ENCODE measurements around the gene RNF121.

DNA sequence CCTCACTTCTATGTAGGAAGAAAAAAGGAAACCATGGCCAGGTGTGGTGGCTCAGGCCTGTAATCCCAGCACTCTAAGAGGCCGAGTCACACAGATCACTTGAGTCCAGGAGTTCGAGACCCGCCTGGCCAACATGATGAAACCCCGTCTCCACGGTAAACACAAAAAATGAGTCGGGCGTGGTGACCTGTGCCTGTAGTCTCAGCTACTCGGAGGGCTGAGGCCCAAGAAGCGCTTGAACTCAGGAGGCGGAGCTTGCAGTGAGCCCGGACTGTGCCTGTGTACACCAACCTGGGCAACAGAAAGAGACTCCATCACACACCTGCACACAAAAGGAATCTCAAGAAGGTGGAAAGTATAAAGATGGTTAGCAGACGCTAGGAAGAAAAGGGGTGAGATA is 32.9 kb upstream of the RNF121 start:
- TF ChIP-seq, protein P1, sequence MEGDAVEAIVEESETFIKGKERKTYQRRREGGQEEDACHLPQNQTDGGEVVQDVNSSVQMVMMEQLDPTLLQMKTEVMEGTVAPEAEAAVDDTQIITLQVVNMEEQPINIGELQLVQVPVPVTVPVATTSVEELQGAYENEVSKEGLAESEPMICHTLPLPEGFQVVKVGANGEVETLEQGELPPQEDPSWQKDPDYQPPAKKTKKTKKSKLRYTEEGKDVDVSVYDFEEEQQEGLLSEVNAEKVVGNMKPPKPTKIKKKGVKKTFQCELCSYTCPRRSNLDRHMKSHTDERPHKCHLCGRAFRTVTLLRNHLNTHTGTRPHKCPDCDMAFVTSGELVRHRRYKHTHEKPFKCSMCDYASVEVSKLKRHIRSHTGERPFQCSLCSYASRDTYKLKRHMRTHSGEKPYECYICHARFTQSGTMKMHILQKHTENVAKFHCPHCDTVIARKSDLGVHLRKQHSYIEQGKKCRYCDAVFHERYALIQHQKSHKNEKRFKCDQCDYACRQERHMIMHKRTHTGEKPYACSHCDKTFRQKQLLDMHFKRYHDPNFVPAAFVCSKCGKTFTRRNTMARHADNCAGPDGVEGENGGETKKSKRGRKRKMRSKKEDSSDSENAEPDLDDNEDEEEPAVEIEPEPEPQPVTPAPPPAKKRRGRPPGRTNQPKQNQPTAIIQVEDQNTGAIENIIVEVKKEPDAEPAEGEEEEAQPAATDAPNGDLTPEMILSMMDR (IDR thresholded peaks at IDR 0.05), result no peak
- TF ChIP-seq POLR2A (IDR thresholded peaks at IDR 0.05; ENCODE audit: low read depth) (no peak), POLR2AphosphoS5 (IDR thresholded peaks at IDR 0.05) (no peak)

Data from esophagus muscularis mucosa (tissue), 3 donors.